Right atrium auricular region (tissue), 2 donors: Measurements from ENCODE around the gene PPFIA3. TPM values are rescaled to one million over a fixed set of nuclear protein-coding genes. Genes with fewer than 3 reads are reported as not detected.
"Not testable (repeated sequence)": the region's sequence is repeated elsewhere in the genome, so short reads cannot be mapped to it uniquely, and the experiment has no call there.

ENCODE experiments used
- DNase-seq: peaks from one replicate; pipeline ENCODE4 v3.0.0-alpha.2; 2019; ENCODE audit warnings: low spot score
- H3K27ac ChIP-seq, 2 donors: fragments of 200-600 bp; sonication (generic); 1 replicate in 1 of 2; 2 replicates in 1 of 2; pipeline ENCODE4 v1.5.1; 2016 to 2019
- H3K27me3 ChIP-seq, 2 donors: fragments of 200-600 bp; sonication (generic); one replicate each; pipeline versions ENCODE4 v1.5.1 to v1.6.0; 2017 to 2019
- H3K36me3 ChIP-seq: fragments of 200-600 bp; sonication (generic); one replicate; pipeline ENCODE4 v1.5.1; 2016
- H3K4me1 ChIP-seq, 2 donors: fragments of 200-600 bp; sonication (generic); one replicate each; pipeline versions ENCODE4 v1.5.1 to v1.6.0; 2017 to 2019
- H3K4me3 ChIP-seq, 2 donors: fragments of 200-600 bp; sonication (generic); 1 replicate in 1 of 2; 2 replicates in 1 of 2; pipeline ENCODE4 v1.5.1; 2017 to 2019; ENCODE audit warnings: mild to moderate bottlenecking in 1 of 2, moderate library complexity in 1 of 2
- H3K9me3 ChIP-seq, 2 donors: fragments of 200-600 bp; sonication (generic); one replicate each; pipeline ENCODE4 v1.5.1; 2019
- total RNA-seq, 2 donors: library from RNA; depleted of rRNA; stranded (reverse); fragments of >200 nt; gene quantifications; one replicate each; pipeline ENCODE4 v1.1.0, GENCODE V29; 2016
- TF ChIP-seq, protein P1 (sequence below), 2 donors: fragments of 200-600 bp; sonication (generic); IDR thresholded peaks; one replicate each; pipeline ENCODE4 v1.5.1; 2019; ENCODE audit warnings: antibody characterized with exemption in 2 of 2

The PPFIA3 gene
- total RNA-seq, 2 donors from 2014 or later: 5.0 to 6.8 TPM

DNA sequence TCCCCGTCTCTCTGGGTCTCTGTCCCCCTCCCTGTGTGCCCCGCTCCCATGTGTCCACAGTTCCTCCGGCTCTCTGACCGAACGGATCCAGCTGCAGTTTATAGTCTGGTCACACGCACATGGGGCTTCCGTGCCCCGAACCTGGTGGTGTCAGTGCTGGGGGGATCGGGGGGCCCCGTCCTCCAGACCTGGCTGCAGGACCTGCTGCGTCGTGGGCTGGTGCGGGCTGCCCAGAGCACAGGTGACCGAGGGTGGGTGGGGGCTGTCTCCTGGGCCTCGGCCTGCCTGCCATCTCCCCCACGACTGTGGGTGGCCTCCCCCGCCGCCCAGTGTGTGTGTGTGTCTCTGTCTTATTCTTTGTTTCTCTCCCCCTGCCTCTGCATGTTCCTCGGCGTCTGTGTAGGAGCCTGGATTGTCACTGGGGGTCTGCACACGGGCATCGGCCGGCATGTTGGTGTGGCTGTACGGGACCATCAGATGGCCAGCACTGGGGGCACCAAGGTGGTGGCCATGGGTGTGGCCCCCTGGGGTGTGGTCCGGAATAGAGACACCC lies 48.6 kb downstream of the PPFIA3 start:
- TF ChIP-seq, protein P1, sequence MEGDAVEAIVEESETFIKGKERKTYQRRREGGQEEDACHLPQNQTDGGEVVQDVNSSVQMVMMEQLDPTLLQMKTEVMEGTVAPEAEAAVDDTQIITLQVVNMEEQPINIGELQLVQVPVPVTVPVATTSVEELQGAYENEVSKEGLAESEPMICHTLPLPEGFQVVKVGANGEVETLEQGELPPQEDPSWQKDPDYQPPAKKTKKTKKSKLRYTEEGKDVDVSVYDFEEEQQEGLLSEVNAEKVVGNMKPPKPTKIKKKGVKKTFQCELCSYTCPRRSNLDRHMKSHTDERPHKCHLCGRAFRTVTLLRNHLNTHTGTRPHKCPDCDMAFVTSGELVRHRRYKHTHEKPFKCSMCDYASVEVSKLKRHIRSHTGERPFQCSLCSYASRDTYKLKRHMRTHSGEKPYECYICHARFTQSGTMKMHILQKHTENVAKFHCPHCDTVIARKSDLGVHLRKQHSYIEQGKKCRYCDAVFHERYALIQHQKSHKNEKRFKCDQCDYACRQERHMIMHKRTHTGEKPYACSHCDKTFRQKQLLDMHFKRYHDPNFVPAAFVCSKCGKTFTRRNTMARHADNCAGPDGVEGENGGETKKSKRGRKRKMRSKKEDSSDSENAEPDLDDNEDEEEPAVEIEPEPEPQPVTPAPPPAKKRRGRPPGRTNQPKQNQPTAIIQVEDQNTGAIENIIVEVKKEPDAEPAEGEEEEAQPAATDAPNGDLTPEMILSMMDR (IDR thresholded peaks at IDR 0.05): no peak
- Histone ChIP-seq H3K36me3 (peaks cover 51% of the 10 kb centered on the region), H3K27ac (no peak overlapping the region), H3K27me3 (no peaks in the 10 kb centered on the region), H3K4me3 (no peak overlapping the region), H3K4me1 (peaks cover 0 to 20% of the 10 kb centered on the region in 2 donors), H3K9me3 (no peaks in the 10 kb centered on the region)
- DNase-seq: no peak

DNA sequence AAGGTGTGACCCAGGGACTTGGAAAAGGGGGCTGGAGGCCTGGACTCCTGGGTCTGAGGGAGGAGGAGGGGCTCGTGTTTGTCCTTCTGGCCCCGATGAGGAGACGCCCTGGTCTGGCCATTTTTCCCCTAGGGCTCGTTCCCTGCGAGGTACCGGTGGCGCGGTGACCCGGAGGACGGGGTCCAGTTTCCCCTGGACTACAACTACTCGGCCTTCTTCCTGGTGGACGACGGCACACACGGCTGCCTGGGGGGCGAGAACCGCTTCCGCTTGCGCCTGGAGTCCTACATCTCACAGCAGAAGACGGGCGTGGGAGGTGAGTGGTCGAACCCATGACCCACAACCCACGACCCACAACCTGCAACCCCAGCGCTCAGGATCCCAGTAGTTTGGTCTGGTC lies 49.1 kb downstream of the PPFIA3 start:
- peaks cover 0 to 20% of the 10 kb centered on the region in 2 donors for H3K4me1 ChIP-seq
- H3K36me3 ChIP-seq: peaks cover 56% of the 10 kb centered on the region
- DNase-seq: no peak
- H3K27me3 ChIP-seq: no peaks in the 10 kb centered on the region
- H3K27ac ChIP-seq: no peak overlapping the region
- H3K9me3 ChIP-seq: no peaks in the 10 kb centered on the region
- TF ChIP-seq, protein P1 (IDR thresholded peaks at IDR 0.05): no peak
- no peak overlapping the region for H3K4me3 ChIP-seq

DNA sequence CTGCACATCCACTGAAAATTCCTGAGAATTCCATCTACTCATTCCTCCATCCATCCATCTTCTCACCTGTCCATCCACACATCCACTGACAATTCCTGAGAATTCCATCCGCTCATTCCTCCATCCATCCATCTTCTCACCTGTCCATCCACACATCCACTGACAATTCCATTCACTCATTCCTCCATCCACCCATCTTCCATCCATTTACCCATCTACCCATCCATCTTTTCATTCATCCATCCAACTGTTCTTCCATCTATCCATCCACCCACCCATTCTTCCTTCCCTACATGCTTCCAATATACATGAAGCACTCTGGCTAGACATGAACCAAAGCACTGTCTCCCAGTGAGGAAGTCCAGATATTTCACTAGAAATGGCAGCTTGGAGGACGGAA lies 53.9 kb downstream of the PPFIA3 start:
- DNase-seq: no peak
- Histone ChIP-seq H3K27ac (no peak overlapping the region), H3K27me3 (no peaks in the 10 kb centered on the region), H3K4me1 (no peaks in the 10 kb centered on the region), H3K9me3 (no peaks in the 10 kb centered on the region), H3K36me3 (peaks cover 65% of the 10 kb centered on the region), H3K4me3 (no peak overlapping the region)
- TF ChIP-seq, protein P1 (IDR thresholded peaks at IDR 0.05): no peak

DNA sequence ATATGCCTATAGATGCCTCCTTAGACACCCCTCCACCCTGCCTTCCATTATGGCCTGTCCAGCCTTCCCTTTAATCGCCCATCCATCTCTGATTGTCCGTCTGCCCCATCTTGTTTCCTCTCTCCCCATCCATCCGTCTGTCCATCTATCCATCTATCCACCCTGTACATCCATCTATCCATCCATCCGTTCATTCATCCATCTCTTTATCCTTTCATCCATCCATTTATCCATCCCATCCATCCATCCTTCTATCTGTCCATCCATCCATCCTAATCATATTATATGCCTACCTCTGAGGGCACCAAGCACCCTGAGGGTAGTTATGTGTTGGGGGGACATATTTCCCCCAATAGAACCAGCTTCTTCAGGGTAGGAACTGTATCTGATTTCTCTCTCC lies 61.3 kb downstream of the PPFIA3 start:
- Histone ChIP-seq H3K9me3 (no peaks in the 10 kb centered on the region), H3K36me3 (peaks cover 26% of the 10 kb centered on the region), H3K27me3 (no peaks in the 10 kb centered on the region), H3K4me1 (no peaks in the 10 kb centered on the region), H3K27ac (no peak overlapping the region), H3K4me3 (no peak overlapping the region)
- TF ChIP-seq, protein P1 (IDR thresholded peaks at IDR 0.05): no peak
- no peak for DNase-seq

DNA sequence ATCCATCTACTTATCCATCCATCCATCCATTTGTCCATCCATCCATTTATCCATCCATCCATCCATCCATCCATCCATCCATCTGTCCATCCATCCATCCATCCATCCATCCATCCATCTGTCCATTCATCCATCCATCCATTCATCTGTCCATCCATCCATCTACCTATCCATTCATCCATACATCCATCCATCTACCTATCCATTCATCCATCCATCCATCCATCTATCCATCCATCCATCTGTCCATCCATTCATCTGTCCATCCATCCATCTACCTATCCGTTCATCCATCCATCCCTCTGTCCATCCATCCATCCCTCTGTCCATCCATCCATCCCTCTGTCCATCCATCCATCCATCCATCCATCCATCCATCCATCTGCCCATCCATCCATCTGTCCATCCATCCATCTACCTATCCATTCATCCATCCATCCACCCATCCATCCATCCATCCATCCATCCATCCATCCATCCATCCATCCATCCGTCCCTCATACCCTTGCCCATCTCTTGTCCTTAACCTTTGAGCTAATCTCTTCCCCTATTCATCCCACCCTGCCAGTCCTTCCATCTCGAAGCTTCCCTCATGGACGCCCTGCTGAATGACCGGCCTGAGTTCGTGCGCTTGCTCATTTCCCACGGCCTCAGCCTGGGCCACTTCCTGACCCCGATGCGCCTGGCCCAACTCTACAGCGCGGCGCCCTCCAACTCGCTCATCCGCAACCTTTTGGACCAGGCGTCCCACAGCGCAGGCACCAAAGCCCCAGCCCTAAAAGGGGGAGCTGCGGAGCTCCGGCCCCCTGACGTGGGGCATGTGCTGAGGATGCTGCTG lies 62.9 kb downstream of the PPFIA3 start:
- not testable (repeated sequence) for H3K27me3 ChIP-seq, H3K4me3 ChIP-seq, H3K4me1 ChIP-seq, DNase-seq, H3K27ac ChIP-seq, H3K9me3 ChIP-seq
- peaks cover 36% of the 10 kb centered on the region for H3K36me3 ChIP-seq

DNA sequence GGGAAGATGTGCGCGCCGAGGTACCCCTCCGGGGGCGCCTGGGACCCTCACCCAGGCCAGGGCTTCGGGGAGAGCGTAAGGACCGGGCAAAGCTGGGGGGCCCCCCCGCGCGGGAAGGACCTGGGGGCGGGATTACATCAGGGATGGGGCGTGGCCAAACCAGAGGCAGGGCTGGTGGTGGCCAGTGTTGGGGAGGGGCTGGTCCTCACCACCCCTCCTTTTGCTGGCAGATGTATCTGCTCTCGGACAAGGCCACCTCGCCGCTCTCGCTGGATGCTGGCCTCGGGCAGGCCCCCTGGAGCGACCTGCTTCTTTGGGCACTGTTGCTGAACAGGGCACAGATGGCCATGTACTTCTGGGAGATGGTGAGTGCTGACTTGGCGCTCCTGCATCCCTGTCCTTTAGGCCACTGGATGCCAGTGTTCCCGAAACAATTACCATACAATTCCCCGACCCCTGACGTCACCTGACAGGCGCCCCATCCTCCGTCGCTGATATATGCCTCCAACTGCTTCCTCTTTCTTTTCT lies 63.6 kb downstream of the PPFIA3 start:
- Histone ChIP-seq H3K36me3 (peaks cover 39% of the 10 kb centered on the region), H3K9me3 (no peaks in the 10 kb centered on the region), H3K27me3 (no peaks in the 10 kb centered on the region), H3K4me3 (no peak overlapping the region), H3K4me1 (no peaks in the 10 kb centered on the region), H3K27ac (no peak overlapping the region)
- TF ChIP-seq, protein P1 (IDR thresholded peaks at IDR 0.05): no peak
- no peak for DNase-seq
